GM18499 (cell line): ENCODE measurements around the gene ARRB1.
"Not testable (repeated sequence)": the region's sequence is repeated elsewhere in the genome, so short reads cannot be mapped to it uniquely, and the experiment has no call there.

Experiments
- ATAC-seq: cut with Tn5 transposase; IDR thresholded peaks from one replicate; pipeline ENCODE4 v1.9.1; 2021; ENCODE audit warnings: moderate number of reproducible peaks; ENCODE audit not compliant: insufficient read depth, unreplicated experiment

Gene ARRB1

GRCh38 chr11:75373201-75373600 is 21.7 kb upstream of the ARRB1 start:
- ATAC-seq: no peak

GRCh38 chr11:75371949-75372876 is 20.8 kb upstream of the ARRB1 start:
- no peak for ATAC-seq

- ATAC-seq: no peak
Observed at GRCh38 chr11:75369560-75370255, 18.2 kb upstream of the ARRB1 start.

DNA sequence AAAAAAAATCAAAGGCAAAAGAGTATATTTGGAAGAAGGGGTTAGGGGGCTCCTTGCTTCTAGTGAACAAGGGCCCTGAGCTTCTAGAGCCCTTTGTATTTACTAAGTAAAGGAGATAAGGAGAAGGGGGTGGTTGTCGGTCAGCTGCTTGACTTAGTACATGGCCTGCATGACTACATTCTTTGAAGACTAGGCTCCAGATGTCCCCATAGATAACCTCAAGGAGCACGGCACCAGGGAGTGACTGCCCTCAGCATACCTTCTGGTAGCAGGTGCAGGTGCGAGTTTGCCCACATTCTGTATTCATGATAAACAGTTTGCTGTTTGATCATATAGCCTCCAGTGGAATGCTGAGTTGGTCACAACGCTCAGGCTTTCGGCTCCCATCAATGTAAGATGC is 15.4 kb upstream of the ARRB1 start:
- ATAC-seq: not testable (repeated sequence)

- ATAC-seq: no peak
Observed at GRCh38 chr11:75365711-75366181, 14.3 kb upstream of the ARRB1 start.

DNA sequence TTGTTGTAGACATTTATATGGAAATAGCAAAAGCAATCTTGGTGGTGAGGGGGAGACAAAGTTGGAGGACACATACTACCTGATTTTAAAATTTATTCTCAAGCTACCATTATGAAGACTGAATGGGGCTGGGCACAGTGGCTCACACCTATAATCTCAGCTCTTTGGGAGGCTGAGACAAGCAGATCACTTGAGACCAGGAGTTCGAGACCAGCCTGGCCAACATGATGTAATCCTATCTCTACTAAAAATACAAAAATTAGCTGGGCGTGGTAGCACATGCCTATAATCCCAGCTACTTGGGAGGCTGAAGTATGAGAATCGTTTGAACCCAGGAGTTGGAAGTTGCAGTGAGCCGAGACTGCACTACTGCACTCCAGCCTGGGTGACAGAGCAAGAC is 10.8 kb upstream of the ARRB1 start:
- not testable (repeated sequence) for ATAC-seq

DNA sequence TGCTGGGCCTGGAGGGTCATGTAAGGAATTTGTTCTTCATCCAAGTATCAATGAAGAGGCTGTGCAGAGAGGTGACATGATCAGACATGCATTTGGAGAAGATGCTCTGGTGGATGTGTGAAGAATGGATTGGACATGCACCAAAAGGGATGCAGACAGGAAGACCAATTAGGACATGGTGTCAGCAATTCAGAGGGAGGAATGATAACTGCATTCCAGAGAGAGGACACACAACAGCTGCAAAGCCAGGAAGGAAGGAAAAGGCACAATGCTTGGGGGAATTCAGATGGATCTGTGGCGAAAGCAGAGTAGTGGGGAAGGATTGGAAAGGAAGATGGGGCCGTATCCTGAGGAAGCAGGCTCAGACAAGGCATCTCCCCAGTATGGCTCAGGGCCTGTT is 5.2 kb upstream of the ARRB1 start:
- ATAC-seq: no peak

DNA sequence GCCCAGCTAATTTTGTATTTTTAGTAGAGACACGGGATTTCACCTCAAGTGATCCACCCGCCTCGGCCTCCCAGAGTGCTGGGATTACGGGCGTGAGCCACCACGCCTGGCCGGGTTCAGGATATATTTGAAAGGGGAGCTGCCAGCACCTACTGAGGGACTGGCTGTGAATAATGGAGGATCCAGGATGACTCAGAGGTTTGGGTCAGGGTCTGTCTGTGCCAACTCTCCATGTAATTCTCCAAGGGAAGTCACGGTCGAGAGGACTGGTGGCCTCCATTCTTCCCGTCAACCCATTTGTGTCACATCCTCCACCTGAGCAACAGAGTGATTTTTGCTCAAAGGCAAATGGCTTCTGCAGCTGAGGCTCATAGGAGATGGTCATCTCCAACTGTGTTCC is 3.6 kb upstream of the ARRB1 start:
- ATAC-seq: no peak

DNA sequence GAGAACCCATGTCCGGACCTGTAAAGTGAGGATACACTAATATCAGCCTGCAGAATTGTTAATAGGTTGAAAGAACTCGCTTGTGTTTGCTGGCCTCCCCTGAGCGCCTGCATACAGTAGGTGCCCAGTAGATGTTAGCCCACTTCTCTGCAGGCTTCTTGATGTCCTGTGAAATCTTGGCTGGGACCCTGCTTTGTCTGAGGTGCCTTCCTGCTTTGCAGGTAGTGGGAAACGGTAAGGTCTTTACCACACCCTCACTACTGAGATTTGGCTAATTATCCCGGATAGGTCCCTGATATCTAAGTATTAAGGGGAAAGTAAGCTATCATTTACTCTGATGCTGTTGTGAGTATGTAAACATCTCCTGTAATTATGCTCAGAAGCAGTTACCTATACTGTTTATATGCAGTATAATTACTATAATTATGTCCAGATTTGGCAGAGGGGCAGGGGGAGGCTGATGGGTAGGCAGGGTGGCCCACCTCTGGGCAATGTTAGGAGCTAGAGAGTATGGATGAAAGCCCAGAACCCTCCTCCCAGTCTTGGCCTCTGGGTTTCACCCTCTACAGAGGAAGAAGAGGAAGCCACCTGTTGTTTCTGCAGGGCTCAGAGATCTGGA is 1.2 kb upstream of the ARRB1 start:
- ATAC-seq: no peak

DNA sequence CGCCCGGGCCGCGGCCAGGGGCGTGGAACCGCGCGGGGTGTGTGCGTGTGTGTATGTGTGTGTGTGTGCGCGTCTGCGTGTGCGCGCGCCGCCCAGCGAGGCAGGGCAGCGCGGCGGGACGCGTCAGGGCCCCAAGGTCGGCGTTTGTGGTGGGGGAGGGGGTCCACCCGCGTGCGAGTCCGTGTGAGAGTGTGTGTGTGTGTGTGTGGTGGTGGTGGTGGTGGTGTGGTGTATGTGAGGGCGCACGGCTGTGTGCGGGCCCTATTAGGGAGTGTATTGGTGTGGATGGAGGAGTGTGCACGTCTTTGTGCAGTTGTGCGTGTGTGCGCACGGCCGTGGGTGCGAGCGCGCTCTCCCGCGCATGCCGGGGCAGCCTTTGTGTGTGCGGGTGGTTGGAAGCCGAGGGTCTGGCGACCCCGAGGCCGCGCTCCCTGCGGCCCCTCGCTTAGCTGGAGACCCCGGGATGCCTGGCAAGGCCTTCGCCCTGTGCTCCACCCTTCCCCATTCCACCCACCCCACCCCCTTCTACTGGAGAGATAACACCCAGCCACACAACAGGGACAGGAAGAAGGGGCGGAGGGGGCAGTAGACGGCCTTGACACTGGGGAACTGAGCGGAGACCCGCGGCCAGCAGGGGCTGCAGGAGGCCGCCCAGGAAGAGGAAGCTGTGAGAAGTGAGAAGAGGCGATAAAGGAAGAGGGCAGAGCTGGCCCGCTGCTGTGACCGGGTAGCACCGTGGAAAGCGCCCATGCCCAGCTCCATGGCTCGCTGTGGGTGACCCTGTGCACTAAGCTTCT is 528 bp upstream of the ARRB1 start:
- no peak for ATAC-seq

DNA sequence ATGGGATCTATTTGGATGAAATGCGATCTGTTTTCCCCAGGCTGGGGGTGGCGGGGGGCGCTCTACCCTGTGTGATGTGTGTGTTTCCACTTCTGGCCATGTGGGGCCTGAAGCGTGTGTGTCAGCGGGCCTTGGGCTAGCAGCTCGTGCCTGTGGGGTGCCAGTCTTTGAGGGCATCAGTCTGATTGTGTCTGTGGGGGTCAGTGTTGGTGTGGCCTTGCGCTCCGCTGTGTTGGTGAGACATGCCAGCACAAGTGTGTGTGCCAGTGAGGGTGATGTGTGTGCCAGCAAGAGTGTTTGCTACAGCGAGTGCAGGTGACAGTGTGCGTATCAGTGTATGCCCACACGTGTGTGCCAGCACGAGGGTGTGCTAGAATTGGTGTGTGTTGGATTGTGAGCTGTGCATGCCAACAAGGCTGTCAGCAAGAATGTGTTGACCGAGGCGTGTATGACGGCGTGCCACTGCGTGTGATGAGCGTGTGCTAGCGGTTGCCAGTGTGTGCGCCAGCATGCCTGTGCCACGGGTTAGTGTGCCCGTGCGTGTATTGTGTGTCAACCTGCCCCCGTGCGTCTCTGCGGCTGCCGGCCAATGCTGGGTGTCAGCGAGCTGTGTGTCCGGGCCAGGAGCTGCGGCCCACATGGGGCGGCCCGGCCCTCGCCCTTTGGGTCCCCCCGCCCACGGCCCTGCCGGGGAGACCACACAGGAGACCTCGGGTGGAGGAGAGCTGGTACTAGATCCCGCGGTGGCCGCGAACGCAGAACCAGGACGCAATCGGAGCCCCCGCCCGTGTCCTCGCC is 519 bp downstream of the ARRB1 start:
- no peak for ATAC-seq

- no peak for ATAC-seq
Observed at GRCh38 chr11:75350122-75350742, 1.2 kb downstream of the ARRB1 start.

DNA sequence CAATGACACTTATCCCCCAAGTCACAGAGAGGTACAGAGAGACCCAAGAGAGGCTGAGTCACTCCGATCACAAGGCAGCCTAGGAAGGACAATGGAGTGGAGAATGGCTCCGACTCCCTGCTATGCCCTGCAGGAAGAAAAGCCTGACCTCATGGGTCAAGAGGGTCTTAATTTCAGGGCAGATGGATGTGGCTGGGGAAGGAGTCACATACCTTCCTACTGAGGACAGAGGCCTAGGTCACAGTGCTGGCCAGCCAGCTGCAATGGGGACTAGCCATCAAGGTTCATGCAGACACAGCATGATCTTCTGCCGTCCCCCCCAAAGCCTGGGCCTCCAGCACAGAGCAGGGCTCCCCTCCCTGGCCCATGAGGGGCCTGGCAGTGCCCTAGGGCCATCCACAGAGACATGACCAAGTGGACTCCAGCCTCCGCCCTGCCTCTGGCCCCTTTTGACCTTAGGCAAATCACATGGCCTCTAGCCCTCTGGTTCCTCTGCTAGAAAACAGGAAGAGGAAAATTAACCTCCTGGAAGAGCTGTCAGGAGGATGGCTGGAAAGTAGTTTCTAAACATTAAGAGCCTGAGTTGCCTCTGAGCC is 1.8 kb downstream of the ARRB1 start:
- ATAC-seq: no peak

- no peak for ATAC-seq
Observed at GRCh38 chr11:75347781-75348566, 3.5 kb downstream of the ARRB1 start.

DNA sequence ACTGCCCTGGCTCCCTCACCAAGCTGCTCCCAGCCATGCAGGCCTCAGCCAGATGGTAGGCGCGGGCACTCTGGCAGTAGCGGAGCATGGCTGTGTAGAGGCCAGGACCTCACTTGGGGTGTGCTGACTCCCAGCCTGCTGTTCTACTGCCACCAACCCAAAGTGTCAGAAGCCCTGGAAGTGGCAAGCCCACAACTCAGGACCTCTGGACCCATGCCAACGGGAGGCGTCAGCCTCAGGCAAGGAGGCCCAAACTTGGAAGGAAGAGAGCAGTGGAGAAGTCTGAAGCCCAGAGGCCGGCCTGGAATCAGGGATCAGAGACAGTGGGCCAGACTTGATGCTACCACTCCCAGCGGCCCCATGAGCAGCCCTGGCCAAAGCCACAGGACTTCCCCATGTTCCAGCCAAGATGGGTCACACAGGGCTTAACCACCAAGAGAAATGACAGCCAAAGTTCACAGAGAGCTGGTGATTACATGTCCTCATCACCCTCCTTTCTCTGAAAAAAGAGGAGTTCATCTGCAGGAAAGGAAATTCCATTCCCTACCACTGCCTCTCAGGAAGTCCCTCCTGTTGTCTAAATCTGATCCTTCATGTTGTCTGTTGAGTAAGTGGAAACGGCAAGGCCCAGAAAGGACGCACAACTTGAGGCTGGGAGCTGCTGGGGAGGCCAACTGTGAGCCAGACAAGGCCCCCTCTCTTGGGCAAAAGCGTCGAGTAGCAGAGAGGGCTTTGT is 4.4 kb downstream of the ARRB1 start:
- ATAC-seq: no peak

GRCh38 chr11:75346296-75346695 is 5.2 kb downstream of the ARRB1 start:
- no peak for ATAC-seq

GRCh38 chr11:75345455-75346160 is 5.9 kb downstream of the ARRB1 start:
- ATAC-seq: no peak
